Hematopoietic multipotent progenitor cell treated with erythropoietin and hydrocortisone succinate and interleukin-3 and kit ligand, for 15 days (in vitro differentiated cells): ENCODE measurements around the gene WARS2.

Experiments used
- DNase-seq: peaks from one replicate; pipeline ENCODE4 v3.0.0-alpha.2; 2015; ENCODE audit warnings: low spot score

The WARS2 gene

DNA sequence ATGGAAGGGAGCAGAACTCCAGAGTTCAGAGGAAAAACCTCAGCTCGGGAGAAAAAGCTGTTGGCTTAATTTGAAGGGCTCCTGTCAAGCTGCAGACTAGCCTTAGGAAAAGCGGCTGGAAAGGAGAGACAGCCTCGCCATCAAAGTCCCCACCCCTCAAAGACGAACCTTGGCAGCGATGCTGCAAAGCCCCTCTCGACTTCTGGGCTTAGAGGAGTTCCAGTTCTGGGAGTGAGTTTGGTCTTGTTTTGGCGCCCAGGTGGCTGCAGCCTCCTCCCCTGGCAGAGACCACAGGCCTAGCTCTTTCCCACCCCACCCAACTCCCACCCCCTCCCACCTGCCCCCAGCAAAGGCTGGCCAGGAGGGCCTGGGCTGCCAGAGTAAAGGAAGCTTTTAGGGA is 143.2 kb downstream of the WARS2 start:
- no peak for DNase-seq

DNA sequence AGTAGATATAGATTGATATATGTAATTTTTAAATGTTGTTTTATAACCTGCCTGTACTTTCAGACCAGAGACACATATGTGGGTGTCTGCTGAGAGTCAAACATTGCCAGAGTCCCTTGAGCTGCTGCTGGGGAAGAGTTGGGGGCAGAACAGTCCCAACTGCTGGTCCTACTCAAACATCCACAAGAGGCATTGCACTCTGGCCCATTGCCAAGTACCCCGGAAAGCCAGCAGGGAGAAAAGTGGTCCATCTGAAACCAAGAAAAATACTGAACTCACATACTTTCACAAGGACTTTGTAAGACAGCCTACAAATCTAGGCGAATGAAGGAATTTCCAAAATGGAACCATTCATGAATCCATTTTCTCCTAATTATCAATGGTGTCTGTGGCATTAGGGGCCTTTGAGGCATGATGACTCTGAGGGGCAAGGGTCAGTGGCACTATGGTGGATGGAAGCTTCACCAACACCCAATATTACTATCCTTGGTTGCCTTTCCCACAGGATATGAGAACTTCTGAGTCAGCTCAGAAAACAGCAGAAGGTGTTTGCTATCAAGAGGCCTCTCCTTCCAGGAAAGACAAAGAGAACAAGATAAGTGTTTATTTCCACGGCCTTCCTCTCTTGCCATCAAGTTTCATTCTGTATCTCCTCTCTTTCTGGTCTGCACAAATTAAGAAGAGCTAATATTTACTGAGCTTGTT is 145.0 kb downstream of the WARS2 start:
- DNase-seq: no peak

DNA sequence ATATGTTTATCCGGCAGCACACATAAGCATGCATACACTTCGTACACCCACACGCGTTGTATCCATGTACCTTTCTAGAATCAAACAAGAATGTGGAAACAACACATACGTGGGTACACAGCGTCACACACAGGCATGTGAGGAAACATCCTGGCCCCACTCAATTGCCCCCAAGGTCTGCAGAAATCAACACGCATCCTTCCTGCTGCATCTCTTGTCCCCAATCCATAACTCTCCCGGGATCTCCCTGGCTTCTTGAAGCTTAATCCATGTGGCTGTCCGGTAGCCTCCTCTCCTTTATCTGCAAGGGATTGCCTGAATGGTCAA is 146.8 kb downstream of the WARS2 start:
- DNase-seq: no peak

DNA sequence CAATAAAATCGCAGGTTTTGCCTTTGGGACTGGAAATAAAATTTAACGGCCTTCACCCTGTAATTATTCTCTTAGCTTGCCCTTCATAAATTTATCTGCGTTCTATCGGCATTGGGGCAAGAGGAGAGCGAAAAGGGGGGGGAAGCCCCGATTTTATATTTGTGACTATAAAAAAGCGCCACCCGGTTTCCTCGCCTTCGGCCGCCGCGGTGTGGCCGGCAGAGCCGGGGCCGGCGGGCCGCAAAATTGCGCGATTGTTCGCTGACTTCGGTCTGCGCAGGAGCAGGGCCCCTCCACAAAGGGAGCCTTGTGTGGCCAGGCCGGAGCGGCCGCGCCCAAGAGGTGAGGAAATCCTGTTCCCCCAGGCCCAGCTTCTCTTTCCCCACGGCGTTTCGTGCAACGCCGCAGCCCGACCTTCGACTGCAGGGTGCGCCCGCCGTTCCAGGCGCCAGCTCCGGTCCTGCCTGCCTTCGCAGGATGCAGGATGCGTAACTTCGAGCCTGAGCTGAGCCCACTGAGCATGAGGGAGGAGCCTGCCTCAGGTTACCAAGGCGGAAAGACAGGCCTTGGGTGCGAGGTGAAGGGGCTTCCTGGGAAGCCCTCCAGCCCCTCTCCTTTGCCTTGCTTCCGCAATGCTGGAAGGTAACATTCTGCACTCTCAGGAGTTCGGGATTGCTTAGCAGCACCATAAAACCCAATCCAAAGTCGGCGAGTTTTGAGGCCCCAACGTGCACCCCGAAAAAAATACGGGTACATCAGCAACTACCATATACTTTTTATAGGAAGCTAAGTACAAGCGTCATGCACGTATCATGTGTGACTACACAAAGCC is 147.4 kb downstream of the WARS2 start:
- no peak for DNase-seq

DNA sequence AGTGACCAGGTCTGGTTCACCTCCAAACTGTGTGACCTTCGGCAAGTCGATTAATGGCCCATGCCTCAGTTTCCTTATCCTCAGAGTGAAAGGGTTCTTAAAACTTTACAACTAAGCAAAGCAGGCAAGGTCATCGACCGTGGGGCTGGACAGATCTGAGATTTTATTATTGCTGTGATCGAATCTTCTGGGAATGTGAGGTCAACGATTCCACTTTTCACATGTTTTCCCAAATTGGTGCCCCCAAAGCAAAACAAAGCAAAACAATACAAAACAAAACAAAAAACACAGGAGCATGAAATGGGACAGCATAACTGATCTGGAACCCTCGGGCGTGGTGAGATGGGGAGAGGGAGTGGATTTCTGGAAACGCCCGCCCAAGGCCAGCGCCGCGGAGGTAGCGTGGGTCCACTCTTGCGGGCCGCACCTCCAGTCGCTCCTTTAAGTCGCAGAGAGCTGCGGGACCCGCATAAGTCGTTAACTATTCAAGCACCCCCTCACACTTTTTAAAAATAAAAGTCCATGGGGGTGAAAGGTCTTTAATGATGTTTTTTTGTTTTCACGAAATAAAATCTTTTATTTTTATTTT is 148.1 kb downstream of the WARS2 start:
- no peak for DNase-seq

DNA sequence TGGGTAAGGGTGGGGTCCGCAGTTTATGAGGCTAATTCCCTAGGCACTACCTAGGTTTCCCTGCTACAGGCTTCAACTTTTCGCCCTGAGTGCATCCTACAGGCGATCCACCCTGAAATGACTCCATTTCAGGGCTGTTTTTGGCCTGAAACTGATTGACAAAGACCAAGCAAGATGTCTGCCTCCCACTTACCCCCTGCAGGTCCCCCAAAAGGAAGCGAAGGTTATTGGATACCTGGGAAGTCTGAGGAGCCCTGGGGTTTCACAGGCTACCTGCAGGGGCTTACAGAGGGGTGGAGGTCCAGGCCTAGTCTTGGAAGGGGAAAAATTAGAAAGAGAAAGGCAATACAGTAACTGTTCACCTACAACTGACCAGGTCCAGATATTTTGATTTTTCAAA is 149.0 kb downstream of the WARS2 start:
- DNase-seq: no peak

DNA sequence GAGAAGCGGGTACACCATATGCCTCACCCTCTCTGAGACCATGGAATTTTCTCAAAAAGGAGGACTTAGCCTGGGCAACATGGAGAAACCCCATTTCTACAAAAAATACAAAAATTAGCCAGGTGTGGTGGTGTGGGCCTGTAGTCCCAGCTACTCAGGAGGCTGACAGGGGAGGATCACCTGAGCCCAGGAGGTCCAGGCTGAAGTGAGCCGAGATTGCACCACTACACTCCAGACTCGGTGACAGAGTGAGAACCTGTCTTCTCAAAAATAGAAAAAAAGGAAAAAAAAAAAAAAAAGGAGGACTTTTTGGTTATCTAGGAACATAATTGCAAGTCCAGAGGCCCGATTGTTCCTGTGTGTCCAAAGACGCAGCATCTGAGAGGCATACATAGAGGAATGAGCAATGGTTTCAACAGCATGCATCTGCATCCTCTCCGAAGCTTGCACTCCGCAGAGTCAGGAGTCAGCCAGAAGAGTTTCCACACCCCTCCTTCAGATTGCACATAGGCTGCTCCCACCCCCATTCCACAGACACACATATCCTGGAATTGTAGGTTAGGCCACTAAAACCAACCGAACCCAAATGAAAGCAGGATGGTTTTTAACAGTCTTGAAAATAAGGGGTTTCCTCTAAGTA is 149.8 kb downstream of the WARS2 start:
- DNase-seq: no peak

DNA sequence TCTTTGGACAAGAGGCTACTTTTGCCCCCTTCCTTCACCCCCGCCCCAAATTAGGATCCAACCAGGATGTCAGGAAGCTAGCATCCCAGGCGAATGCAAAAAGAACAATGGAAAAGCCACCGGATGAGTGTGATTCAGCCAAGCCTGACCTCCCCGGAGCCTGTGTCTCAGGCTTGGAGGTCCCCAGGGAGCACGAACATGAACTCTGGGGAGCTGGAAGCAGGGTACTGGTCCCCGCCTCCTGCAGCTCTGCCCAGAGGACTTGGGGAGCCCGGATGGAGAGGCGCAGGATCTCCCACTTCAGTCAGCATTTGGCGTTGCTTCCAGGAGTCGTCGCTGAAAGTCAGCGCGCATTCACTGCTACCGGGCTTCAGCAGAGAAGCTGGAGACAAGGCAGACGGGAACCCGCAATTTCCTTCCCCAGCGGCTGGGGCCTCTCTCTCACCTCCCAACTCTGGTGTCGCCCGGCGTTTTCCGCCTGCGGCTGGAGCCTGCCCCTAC is 150.5 kb downstream of the WARS2 start:
- no peak for DNase-seq

DNA sequence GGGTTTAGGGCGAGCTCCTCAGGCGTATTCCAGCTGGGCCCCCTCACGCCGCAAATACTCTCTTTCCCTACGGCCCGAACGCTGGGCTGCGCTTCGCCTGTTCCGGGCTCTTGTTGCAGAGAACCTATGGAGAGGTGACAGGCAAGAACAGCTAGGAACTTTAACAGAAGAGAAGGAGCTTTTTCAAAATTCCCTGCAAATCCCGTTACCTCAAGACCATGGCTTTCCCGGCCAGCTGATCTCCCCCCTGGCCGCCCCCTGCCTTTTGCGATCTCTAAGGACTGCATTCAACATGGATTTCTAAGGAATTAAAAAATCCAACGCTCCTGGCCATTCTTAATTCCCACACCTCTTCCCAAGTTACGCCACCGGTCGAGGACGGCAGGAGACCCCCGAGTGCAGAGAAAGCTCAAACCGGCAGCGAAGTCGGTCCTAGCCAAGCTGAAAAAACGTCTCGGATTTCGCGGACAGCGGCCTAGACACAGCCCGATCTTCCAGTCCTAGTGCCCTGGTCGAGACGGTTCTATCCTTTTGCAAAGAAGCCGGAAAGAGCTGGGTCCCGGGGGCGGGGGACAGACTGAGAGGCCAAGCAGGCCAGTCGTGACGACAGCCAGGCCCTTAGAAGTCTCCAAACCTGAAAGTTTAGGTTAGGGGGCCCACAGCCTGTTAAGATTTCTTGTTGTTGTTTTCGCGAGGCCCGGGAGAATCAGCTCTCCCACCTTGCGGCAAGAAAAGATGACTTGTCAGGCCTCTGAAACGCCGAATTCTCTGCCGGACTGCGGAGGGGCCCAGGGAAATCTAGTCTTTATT is 151.2 kb downstream of the WARS2 start:
- DNase-seq: no peak

DNA sequence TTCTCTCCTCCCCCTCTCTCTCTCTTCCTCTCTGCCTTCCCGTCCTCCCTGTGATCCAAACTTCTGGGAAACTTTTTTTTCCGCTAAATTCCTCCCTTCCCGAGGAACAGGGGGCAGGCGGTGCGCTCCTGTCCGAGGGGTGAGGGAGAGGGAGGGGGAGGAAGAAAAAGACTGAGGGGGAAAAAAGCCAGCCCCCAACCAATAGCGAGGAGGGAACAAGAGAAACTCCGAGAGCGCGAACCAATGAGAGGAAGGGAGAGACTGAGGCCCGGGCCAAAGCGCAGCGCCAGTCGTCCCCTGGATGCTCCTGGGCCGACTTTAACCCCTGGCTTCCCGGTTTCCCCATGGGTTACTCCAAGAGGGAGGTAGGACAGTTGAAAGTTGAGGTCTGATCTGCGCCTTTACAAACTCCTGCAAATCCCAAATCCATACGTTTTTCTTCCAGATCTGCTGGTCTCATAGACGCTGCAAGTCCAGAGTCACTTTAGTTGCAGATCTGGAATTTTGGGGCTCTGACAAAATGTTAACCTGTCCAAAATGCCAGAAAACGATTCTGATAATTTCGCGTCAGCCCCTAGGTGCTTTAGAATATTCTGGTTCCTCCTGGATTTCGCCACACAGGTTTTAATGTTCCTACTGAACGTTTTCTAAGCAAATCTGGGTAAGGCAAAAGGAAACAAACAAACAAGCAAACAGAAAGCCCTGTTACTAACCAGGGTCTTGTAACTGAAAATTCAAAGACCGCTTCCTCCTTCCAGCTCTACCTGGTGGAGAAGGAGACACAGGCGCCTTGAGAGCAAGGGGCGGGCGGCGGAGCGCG is 152.1 kb downstream of the WARS2 start, which contains the start of gene TBX15:
Gene TBX15, minus strand, starts transcription at position 158 of the 820 bp plus-strand sequence. CDS start 548 bp downstream, outside the sequence.
- no peak for DNase-seq

DNA sequence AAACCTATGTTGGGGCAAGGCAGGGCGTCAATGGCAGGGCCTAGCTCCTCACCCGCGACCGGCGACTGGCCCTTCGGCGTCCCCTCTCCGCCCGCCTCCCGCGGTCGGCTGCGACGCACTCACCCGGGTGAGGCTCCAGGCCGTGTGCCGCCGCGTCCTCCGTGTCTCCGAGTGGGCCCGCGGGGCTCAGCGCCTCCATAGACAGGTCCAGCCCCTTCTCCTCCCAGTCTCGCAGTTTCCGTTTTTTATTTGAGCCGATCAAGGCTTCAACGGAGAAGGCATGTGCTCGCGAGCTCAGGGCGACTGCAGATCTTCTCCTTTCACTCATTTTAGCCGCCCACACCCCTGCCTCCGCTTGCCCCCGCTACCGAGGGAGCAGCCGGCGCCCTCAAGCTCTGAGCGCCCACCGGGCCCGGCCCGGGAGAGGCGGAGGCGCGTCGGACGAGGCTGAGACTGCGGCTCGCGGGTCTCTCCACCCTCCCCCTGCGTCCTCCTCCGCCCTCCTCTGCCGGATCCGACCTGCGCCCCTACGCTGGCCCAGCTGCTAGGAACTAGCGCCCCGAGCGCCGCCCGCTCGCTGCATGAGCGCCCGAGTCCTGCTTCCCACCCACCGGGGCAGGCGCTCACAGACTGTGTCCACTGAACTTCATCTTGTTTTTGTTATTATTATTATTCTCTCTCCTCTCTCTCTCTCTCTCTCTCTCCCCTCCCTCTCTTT is 152.8 kb downstream of the WARS2 start:
- DNase-seq: no peak

DNA sequence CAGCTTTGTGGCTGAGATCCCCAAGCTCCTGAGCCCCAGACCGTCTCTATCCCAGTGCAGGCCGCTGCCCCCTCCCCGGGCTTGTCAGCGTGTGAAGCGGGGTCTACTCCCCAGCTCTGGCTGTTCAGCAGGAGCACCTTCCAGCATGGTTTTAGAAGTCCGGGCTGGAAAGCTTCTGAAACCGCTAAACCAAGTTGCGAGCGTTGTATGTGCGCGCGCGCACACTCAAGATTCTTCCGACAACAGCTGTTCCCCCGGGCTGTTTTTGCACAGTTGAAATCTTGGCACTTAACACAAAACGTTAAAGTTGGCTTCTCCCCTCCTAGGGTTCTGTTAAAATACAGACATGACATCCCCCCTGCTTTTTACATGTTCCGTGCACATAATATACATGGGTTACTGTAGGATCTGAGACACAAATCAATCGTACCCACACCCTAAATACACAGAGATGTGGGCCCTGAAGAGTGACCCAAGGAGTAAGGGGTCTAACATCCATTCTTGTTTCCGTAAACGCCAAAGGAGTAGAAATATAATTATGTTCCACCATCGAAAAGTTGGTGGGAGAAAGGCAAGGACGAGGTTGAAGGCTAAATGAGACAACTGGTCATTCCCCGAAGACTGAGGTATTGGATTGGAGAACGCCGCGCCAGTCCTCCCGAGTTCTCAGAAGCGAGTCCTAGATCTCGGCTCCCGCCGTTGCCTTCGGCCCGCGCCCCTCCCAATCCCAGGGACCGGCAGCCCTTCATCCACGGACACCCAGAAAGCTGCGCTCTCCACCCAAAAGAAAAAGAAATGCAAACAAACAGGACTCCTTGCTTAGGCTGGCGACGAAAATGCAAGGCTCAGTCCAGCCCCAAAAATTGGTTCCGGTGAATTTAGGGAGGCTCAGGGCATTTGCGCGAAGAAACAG is 153.6 kb downstream of the WARS2 start:
- no peak for DNase-seq

DNA sequence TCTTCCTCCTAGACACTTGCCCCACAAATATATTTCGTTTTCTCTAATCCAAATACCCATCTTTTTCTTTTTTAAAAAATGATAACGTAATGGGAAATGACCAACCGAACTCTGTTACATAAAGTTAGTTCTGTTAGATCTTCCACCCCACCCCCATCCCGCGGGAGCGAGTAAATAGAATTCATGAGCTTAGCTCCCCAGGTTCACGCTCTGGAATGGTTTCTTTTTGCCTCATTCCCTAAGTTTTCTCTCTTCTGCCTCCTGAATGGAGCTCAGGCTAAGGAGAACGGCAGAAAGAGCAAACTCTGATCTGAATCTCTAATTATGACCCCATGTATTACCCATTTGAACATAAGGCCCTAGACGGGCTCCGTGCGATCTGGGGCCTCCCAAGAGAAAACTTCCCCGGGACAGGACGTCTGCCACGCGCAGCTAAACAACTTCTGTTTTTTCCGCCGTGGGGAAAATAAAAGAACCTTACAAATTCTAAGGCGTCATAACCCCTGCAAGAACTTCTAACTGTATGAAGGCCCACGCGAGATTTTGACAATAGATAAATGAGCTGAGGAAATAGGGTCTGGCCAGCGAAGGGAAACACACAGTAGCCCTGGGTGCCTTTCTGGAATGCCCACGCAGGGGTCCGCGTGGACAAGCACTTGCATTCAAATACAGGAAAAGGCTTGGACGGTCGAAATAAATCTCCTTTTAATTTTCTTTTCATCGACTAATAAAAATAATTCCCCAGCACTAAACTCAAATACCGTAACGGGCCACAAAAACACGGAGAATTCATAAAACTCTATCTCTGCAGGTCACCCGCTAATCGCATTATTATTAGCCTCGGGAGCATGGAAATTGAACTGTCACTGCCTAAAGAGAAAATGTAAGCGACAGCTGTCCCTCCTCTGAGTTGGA is 154.6 kb downstream of the WARS2 start:
- no peak for DNase-seq

DNA sequence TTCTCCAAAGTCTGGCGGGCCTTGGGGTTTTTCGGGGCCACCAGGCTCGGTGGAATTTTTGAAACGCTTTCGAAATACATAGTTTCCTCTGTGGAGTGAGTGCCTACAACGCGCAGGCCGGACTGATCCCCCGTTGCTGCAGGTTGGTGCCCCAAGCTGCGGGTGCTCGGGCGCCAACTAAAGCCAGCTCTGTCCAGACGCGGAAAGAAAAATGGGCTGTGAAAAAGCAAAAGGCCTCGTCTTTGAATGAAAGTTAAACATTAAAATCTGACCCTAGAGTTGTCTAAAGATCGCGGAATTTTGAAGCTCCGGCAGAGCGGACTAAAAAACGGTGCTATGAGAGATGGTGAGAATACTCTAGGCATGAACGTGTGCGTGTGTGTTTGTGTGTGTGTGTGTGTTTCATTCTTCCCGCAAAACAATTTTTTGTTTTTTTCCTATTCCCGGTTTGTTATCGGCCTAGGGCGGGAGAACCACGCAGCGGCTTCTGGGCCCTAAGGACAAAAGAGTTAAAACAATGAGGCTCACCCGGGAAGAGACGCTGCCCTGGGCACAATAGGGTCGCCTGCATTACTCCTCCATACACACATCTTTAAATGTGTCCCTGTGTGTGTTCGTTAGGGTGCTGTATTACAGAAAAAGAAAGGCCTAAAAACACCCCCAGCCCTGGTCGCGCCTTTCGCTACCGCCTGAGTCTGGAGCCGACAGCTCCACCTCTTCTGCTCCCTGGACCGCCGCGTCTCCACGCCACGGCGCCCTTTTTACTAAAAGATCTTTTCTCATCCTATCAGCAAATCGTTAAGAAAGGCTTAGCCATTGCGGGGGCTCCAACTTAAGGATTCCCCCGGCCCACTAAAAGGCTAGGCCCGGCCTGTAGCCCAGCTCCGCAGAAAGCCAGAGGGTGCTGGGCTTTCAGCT is 155.5 kb downstream of the WARS2 start:
- DNase-seq: no peak

DNA sequence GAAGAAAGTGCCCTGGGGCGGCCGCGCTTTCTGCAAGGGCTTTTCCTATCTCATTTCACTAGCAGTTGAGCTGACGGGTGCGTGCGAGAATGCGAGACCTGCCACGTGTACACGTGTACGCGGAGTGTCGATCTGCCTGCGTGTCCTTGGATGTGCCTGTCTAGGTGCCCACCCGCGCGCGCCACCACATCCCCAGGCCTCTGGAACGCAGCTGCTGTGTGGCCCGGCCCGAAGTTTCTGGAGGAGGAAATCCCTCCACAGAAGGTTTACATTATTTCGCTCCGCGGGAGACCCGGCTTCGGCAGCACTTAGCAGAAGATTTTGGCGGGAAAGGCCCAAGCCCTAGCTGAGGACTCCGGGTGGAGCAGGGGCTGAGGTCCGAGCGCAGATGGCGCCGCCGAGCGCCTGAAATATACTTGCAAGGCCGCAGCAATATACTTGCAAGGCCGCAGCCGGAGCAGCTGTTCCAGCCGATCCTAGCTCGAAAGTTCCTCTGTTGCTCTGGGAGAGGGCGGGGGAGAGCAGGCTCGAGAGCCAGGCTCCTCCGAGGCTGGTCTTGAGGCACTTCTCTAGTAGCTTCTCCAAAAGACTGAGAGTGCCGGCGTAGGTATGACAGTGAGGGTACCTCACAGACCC is 156.2 kb downstream of the WARS2 start:
- no peak for DNase-seq

DNA sequence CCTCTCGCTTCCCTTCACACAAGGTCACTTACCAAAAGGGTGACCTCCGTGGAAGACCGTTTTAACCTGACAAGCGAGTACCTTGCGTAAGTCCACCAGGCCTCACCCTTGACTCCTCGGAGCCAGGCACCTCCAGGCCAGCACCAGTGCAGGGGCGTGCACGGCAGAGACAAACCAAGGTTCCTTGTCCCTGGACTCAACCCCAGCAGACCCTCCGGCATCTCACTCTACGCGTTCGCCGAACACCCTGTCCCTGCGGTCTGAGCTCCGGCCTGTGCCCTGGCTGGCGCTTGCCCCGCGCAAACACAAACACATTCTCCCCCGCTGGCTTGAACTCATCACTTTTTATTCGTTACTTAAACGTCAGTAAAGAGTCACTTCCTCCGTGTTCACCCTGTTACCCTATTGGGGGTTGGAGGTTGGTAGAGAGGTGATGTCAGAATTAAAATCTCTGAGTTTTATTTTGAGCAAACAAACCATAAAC is 156.9 kb downstream of the WARS2 start:
- no peak for DNase-seq
